NCI-H510A (cell line): ENCODE measurements around the gene PACS2.
"Not testable (repeated sequence)": the region's sequence is repeated elsewhere in the genome, so short reads cannot be mapped to it uniquely, and the experiment has no call there.

Experiments
- DNase-seq: peaks from one replicate; lab custom pipeline; 2025; lab: John Stamatoyannopoulos, UW

The PACS2 gene

GRCh38 chr14:105315941-105316576, 1.5 kb downstream of the PACS2 start:
- no peak for DNase-seq

DNA sequence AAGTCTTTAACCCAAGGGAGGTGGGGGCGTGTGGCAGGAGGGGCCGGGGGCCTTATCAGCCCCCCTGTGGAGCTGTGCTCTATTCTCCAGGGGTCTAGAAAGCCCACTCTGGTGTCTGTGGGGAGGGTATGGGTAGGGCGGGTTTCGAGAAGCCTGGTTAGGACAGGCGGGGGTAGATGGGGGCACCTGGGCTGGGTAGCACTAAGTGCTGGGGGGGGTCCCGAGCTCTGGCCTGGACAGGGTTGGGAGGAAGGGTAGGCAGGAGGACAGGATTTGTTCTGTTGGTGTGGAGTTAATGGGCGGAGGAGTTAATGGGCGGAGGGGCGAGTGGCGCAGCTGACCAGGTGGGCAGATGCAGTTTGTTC, 2.0 kb downstream of the PACS2 start:
- DNase-seq, result no peak

- no peak for DNase-seq
These were observed 2.5 kb downstream of the PACS2 start for GRCh38 chr14:105316968-105317510.

DNA sequence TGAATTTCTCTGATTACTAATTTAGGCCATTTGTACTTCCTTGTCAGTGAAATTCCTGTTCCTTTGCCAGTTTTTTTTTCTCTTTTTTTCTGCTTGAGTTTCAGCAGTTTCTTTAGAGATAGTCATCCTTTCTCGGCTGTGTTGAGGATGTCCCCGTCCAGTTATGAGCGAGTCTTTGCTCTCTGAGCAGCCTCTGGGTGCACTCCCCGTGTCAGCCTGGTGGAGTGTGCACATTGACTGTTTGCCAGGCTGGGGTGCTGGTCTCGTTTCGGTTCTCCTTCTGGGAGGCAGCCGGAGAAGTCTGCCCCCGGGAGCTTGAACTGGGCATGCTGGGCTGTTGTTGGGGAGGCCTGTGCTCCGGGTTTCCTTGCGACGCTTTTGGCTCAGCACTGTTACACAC, 3.0 kb downstream of the PACS2 start:
- no peak for DNase-seq

DNA sequence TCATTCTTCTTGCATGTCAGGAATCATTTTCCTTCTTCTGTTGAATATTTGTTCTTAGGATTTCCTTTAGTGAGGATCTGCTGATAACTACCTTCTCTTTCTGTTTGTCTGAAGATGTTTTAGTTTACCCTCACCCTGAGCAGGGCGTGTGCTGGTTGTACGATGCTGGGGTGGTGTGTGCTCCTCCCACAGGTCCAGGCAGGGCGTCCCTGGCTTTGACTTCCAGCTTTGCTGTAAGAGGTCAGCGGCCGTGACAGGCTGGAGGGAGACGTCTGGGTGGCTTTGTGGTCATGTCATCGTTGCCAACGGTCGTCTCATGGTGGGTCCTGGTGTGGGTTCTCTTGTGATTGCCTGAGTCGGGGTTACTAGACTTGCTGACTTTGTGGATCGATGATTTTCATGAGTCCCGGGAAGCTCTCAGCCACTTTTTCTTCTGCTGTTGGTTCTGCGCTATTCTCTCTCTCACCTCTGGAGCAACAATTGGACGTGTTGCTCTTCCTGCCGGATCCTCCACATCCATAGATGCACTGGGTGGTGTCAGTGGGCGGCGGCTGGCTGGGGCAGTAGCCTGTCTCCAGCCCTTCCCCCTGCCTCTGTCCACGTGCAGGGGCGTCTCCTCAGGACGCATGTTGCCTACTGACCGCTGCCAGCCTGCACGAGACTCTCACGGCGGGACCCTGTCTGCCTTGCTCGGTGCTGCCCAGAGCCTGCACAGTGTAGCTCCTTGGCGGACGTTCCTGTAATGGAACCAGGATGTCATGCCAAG, 8.4 kb downstream of the PACS2 start:
- DNase-seq, result no peak

DNA sequence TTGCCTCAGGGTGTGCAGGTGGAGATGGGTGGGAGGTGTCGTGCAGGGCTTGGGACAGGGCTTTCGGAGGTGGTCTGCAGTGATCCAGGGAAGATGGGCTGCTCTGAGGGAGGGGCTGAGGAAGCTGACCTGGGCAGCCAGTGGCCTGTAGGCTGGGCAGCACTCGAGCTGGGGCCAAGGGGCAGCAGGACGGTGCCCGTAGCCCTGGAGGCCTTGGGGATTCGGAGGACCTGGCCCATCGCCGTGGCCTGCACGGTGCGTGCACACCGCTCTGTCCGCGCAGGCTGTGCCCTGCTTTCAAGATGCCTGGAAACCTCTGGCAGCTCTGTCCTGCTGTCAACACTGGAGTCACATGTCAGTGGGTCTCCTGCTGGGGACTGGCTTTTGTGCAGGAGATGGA, 9.1 kb downstream of the PACS2 start:
- no peak for DNase-seq

DNA sequence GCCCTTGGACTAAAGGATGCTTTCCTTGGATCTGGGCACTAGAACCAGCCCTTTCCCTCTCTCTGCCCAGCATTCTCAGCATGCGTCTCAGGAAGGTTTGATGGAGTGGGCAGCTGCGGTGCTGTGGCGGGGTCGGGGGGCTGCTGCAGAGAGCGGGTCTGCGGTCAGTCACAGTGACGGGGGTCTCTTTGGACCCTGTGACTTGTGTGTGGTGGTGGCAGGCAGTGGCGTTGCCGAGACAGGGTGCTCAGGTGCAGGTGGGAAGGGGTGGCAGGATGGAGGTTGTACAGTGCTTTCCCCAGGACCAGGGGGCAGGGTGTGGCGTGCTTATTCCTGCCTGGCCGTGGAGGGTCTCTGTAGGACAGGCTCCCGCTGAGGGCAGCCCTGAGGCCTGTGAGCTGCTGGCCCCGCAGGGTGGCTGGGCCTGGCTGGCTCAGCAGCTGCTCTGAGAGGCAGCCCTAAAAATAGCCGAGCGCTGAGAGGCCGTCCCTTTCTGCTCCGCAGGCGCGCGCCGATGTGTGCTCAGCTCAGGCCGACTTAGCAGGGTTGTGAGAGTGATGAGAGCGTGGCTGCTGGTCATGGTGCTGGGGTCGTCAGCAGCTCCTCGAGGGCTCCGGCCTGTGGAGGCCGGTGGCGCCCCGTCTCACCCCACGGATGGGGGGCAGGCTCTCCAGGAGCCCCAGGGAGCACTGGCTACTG, 9.7 kb downstream of the PACS2 start:
- no peak for DNase-seq

GRCh38 chr14:105324871-105325270, 10.3 kb downstream of the PACS2 start:
- no peak for DNase-seq

DNA sequence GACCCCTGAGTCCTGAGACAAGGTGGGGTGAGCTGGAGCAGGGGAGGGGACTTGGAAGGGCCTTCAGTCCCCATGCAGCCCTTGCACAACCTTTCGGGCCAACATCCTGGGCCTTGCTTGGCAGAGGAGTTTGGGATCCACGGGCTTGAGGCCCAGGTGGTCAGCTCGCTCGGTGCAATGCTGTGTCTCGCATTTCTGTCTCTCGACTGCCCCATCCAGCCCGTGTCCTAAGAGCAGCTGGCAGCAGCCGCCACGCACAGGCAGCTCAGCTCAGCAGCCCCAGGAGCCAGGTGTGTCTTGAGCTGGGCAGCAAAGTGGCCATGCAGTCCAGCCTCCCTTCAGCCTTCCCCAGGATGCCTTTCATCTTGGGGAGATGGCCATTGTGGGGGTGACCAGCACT, 10.8 kb downstream of the PACS2 start:
- no peak for DNase-seq

DNA sequence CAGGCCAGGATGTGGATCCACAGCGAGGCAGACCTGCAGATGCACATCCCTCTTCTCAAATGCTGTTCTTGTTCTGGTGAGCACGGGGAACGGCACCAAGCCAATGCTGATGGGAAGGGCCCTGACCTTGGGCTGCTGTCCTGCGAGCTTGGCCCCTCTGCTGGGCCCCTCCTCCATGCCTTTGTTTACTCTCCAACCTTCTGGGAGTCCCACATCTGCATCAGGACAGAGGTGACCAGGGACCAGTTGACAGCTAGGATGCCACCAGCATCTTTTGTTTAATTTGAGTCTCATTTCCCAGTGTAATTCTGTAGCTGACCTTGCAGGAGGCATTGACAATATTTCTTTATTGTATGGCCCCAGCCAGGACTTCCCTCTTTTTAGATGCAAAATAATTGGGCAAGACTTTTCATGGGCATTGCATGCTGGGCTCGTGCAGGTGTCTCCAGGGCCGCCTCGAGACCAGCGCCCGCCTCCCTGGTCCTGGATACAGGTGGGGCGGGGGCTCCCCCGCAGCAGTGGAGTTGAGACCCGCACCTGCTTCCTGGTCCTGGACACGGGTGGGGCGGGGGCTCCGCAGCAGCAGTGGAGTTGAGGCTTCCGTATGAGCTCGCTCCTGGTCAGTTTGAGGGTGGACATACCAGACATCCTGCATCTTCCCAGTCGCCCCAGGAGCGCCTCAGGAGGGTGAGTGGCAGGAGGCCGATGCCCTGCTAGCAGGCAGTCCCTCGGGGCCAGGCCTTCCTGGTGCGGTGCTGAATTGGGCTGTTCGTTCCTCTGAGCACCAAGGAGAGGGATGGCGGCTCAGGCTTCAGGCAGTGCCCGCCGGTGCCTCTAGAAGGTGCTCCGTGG, 11.4 kb downstream of the PACS2 start:
- DNase-seq, result no peak

- DNase-seq, result no peak
These were observed 12.0 kb downstream of the PACS2 start for GRCh38 chr14:105326568-105326867.

GRCh38 chr14:105326891-105327694, 12.5 kb downstream of the PACS2 start:
- DNase-seq, result no peak

DNA sequence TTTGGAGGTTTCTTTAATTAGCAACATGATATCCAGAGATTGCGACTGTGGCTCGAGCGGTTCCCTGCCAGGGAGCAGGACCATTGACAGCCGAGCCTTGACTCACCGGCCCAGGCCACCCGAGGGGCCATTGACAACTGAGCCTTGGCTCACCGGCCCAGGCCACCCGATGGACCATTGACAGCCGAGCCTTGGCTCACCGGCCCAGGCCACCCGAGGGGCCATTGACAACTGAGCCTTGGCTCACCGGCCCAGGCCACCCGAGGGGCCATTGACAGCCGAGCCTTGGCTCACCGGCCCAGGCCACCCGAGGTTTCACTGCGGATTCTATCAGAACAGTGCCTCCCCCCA, 13.1 kb downstream of the PACS2 start:
- not testable (repeated sequence) for DNase-seq

DNA sequence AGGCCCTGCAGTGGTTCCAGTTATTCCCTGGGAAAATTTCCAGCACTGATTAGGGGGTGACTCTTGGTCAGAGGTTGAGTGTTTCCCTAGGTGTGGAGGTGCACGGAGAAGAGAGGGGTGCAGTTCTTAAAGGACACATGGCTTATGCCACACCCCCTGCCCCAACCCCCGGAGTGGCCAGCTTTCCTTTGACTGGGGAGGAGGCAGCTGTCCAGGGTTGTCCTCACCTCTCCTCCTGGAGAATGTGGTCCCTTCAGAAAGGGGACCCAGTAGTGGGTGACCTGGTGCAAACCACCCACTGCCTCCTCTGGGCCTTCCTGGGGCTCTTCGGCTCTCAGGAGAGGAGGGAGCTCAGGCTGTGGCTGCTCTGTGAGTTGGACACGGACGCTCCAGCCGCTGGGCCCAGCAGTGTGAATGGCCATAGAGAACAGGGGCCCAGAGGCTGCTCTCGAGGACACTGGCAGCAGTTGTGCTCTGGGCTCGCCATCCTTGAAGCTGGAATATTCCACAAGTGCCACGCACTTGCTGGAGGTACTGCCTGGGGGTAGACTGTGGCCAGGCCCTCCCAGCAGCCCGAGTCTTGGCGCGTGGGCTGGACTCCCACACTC, 13.6 kb downstream of the PACS2 start:
- DNase-seq, result no peak

- DNase-seq, result no peak
These were observed 14.3 kb downstream of the PACS2 start for GRCh38 chr14:105328678-105329390.

GRCh38 chr14:105329411-105330150, 15.0 kb downstream of the PACS2 start:
- DNase-seq, result no peak

- DNase-seq, result no peak
These were observed 15.9 kb downstream of the PACS2 start for GRCh38 chr14:105330491-105330895.

DNA sequence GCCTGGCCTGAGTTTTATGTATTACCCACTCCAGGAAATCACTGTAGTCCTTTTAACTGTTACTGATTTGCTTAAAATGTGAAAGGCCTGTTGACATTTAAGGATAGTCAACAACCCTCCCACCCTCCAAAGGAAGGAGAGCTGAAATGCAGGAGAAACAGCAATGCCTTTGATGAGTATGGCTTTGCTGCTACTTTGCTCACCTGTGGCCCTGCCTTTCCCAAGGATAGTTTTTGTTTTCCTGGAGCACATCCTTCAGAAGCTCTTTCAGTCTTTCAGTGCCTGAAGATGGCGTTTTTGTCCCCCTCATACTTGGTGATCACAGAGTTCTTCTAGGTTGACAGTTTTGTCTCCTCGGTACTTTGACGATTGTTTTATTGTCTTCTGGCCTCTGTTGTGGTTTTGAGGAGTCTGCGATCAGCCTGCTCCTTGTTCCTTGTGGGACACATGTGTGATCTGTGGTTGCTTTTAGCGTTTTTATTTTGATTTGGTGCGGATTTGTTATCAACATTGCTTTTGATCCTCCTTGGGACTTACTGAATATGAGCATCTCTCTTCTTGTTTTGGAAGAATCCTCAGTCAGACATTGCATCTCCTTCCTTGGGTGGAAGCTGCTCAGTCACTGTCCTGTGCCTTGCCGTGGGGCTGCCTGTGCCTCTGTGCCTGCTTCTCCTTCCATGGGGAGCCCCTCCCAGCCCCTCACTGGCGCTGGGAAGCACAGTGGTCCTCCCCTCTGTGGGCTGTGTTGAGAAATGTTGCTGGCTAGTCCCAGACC, 17.2 kb downstream of the PACS2 start:
- no peak for DNase-seq

DNA sequence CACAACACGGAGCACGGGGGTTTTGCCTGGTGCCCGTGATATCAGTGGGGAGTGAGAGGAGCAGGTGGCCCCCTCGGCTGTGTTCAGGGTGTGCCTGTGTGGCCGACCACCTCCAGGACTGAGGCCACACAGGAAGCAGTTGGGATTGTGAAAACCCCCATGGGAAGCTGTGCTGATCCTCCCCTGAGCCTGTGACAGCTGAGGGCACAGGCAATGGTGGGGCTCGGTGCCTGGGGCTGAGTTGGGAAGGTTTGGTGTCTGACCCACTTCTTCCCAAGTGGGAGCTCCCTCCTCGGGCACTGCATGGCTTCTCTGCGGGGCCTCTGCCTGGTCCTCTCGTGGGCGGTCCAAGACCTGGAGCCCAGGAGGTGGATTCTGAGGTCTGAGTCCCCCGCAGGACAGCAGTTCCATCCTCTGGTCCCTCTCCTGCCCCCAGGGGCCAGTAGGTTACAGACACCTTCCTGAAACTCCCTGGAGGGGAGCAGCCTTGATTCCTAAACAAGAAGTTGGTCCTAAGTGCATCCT, 17.9 kb downstream of the PACS2 start:
- no peak for DNase-seq
